ENCODE results near the gene NME9.

DNA sequence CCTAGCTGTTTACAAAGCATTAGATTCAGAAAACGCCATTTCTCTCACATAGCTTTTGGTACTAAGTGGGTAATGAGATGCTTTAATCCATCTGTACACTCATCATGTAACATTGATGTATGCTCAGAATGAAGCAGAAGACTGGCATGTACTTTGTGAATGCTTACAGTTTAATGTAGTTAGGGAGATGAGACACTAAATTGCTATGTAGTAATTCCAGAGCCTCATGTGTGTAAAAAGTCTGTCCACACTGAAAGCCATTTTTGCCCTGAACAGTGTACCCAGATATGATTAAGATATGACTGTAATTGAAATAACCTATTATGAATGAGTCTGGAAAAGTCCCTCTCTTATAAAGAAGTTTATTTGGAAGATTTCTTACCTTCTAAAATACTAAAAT lies 76.0 kb downstream of the NME9 start:
- TF ChIP-seq TAF1 (conservative IDR thresholded peaks at IDR 0.05): no peak
- no peak for TF ChIP-seq MAX (IDR thresholded peaks at IDR 0.05)
- TF ChIP-seq ATF3 (IDR thresholded peaks at IDR 0.05): no peak
- TF ChIP-seq, protein P1, sequence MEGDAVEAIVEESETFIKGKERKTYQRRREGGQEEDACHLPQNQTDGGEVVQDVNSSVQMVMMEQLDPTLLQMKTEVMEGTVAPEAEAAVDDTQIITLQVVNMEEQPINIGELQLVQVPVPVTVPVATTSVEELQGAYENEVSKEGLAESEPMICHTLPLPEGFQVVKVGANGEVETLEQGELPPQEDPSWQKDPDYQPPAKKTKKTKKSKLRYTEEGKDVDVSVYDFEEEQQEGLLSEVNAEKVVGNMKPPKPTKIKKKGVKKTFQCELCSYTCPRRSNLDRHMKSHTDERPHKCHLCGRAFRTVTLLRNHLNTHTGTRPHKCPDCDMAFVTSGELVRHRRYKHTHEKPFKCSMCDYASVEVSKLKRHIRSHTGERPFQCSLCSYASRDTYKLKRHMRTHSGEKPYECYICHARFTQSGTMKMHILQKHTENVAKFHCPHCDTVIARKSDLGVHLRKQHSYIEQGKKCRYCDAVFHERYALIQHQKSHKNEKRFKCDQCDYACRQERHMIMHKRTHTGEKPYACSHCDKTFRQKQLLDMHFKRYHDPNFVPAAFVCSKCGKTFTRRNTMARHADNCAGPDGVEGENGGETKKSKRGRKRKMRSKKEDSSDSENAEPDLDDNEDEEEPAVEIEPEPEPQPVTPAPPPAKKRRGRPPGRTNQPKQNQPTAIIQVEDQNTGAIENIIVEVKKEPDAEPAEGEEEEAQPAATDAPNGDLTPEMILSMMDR (IDR thresholded peaks at IDR 0.05; ENCODE audit: low read depth, low read length, missing input control): no peak
- no peak for TF ChIP-seq YY1 (IDR thresholded peaks at IDR 0.05)
- TF ChIP-seq FOXA1 (IDR thresholded peaks at IDR 0.05): no peak
- TF ChIP-seq JUND (IDR thresholded peaks at IDR 0.05): no peak
- TF ChIP-seq ZBTB33 (IDR thresholded peaks at IDR 0.05): no peak
- no peak for TF ChIP-seq RAD21 (IDR thresholded peaks at IDR 0.05)
- no peak for TF ChIP-seq GABPA (IDR thresholded peaks at IDR 0.05 in 1 of 2, conservative IDR thresholded peaks at IDR 0.05 in 1 of 2)
- no peak for TF ChIP-seq RXRA (IDR thresholded peaks at IDR 0.05)
- TF ChIP-seq REST (IDR thresholded peaks at IDR 0.05): no peak
- no peak for TF ChIP-seq SP1 (IDR thresholded peaks at IDR 0.05)

All from liver (tissue), 3 donors.